Measurements from ENCODE around the gene CRYBG1.

Gene CRYBG1, protein sequence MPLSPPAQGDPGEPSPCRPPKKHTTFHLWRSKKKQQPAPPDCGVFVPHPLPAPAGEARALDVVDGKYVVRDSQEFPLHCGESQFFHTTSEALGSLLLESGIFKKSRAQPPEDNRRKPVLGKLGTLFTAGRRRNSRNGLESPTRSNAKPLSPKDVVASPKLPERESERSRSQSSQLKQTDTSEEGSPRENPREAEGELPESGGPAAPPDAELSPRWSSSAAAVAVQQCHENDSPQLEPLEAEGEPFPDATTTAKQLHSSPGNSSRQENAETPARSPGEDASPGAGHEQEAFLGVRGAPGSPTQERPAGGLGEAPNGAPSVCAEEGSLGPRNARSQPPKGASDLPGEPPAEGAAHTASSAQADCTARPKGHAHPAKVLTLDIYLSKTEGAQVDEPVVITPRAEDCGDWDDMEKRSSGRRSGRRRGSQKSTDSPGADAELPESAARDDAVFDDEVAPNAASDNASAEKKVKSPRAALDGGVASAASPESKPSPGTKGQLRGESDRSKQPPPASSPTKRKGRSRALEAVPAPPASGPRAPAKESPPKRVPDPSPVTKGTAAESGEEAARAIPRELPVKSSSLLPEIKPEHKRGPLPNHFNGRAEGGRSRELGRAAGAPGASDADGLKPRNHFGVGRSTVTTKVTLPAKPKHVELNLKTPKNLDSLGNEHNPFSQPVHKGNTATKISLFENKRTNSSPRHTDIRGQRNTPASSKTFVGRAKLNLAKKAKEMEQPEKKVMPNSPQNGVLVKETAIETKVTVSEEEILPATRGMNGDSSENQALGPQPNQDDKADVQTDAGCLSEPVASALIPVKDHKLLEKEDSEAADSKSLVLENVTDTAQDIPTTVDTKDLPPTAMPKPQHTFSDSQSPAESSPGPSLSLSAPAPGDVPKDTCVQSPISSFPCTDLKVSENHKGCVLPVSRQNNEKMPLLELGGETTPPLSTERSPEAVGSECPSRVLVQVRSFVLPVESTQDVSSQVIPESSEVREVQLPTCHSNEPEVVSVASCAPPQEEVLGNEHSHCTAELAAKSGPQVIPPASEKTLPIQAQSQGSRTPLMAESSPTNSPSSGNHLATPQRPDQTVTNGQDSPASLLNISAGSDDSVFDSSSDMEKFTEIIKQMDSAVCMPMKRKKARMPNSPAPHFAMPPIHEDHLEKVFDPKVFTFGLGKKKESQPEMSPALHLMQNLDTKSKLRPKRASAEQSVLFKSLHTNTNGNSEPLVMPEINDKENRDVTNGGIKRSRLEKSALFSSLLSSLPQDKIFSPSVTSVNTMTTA (N-terminal part only)

DNA sequence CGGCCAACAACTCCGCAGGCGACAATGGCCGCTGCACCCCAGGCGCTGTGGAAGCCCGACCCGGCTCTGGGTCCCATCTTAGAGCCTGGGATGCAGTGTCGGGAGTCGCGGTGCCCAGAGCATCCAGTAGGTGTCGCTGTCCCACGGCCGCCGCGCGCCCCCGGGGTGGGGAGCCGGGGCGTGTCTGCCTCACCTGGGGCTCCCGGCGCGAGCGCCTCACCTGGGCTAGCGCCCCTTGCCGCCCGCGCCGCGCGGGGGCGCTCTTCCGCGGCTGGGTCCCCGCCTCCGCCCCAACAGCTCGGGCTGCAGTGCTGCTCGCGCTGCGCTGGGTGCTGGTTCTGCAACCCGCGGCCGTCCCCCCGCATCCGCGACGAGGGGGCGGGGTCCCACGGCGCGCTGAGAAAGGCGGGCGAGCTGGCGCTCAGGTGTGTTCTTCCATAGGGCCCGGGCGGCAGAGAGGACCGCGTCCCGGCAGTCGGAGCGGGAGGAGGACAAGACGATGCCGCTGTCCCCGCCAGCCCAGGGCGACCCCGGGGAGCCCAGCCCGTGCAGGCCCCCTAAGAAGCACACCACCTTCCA, at the start of gene CRYBG1:
Gene CRYBG1, plus strand, starts transcription at position 308 of the 579 bp plus-strand sequence. Its CDS starts 192 bp downstream, at position 500.
- peaks cover 5% of the 10 kb centered on the region for H3K4me1 Mint-ChIP-seq
- ATAC-seq (ENCODE audit: low read depth) = peak; percentile 85
- peaks cover 21% of the 10 kb centered on the region for H3K27me3 Mint-ChIP-seq
- peak; percentile 75 to 83 for DNase-seq (ENCODE audit: low spot score in 2 of 2)
- peak within 1 kb of the TSS; percentile 90 for H3K4me3 Mint-ChIP-seq
- no peak within 1 kb of the TSS for H3K27ac Mint-ChIP-seq
- H3K9me3 Mint-ChIP-seq = no peaks in the 10 kb centered on the region
- no peaks in the 10 kb centered on the region for H3K36me3 Mint-ChIP-seq

GRCh38 chr6:106315765-106316374, 44.6 kb upstream of the CRYBG1 start:
- Mint-ChIP-seq H3K27ac (no peak overlapping the region), H3K36me3 (peaks cover 22% of the 10 kb centered on the region), H3K27me3 (no peaks in the 10 kb centered on the region), H3K4me3 (no peak overlapping the region), H3K9me3 (no peaks in the 10 kb centered on the region), H3K4me1 (peaks cover 38% of the 10 kb centered on the region)
- ATAC-seq (ENCODE audit: low read depth) (no peak), DNase-seq (ENCODE audit: low spot score in 2 of 2) (no peak)

DNA sequence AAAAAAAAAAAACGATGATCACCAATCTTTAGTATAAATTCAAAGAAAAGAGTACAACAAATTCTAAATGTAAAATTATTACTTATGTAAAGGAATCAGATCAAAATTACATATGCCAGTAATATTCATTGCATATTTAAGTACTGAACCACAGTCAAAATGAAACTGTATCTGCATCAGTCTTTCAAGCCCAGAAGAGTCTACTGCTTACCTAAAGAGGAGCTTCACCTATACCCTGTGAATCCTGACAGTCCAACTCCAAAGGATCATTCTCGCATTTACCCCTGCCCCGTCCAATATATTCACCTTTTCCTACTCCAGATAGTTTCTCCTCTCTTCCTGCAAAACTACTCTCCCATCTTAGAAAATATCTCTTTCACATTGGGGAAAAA, 44.1 kb upstream of the CRYBG1 start:
- no peaks in the 10 kb centered on the region for H3K9me3 Mint-ChIP-seq
- peaks cover 34% of the 10 kb centered on the region for H3K4me1 Mint-ChIP-seq
- no peaks in the 10 kb centered on the region for H3K27me3 Mint-ChIP-seq
- DNase-seq (ENCODE audit: low spot score in 2 of 2) (no peak), ATAC-seq (ENCODE audit: low read depth) (no peak)
- peaks cover 18% of the 10 kb centered on the region for H3K36me3 Mint-ChIP-seq
- H3K4me3 Mint-ChIP-seq = no peak overlapping the region
- no peak overlapping the region for H3K27ac Mint-ChIP-seq

GRCh38 chr6:106318061-106318460, 42.5 kb upstream of the CRYBG1 start:
- no peak overlapping the region for H3K4me3 Mint-ChIP-seq
- DNase-seq (ENCODE audit: low spot score in 2 of 2) (no peak), ATAC-seq (ENCODE audit: low read depth) (no peak)
- H3K9me3 Mint-ChIP-seq = no peaks in the 10 kb centered on the region
- H3K4me1 Mint-ChIP-seq = peaks cover 34% of the 10 kb centered on the region
- no peaks in the 10 kb centered on the region for H3K27me3 Mint-ChIP-seq
- peak overlapping the region; percentile 8 for H3K27ac Mint-ChIP-seq
- H3K36me3 Mint-ChIP-seq = peaks cover 14% of the 10 kb centered on the region

DNA sequence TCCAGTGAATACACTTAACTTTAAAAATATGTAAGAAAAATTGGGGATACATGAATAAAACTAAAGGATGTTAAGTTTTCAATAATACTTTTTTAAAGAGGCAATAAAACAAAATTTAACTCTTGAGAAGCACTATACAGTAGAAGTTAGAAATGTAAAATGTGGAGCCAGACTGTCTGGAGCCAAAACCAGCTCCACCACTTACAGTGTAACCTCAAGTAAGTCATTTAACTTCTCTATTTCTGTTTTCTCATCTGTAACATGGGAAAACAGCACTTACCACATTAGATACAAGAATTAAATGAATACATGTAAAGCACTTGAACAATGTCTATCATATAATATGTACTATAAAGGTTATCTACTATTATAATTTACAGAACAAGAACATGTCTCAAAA, 41.7 kb upstream of the CRYBG1 start:
- Mint-ChIP-seq H3K36me3 (peaks cover 13% of the 10 kb centered on the region), H3K9me3 (no peaks in the 10 kb centered on the region), H3K27ac (no peak overlapping the region), H3K27me3 (no peaks in the 10 kb centered on the region), H3K4me1 (peaks cover 35% of the 10 kb centered on the region), H3K4me3 (no peak overlapping the region)
- no peak for DNase-seq (ENCODE audit: low spot score in 2 of 2)
- no peak for ATAC-seq (ENCODE audit: low read depth)

- Mint-ChIP-seq H3K27ac (no peak overlapping the region), H3K4me3 (no peak overlapping the region), H3K4me1 (peaks cover 37% of the 10 kb centered on the region), H3K27me3 (no peaks in the 10 kb centered on the region), H3K36me3 (peaks cover 2% of the 10 kb centered on the region), H3K9me3 (no peaks in the 10 kb centered on the region)
- ATAC-seq (ENCODE audit: low read depth) = no peak
- no peak for DNase-seq (ENCODE audit: low spot score in 2 of 2)
These were observed 38.6 kb upstream of the CRYBG1 start for GRCh38 chr6:106321940-106322339.

- ATAC-seq (ENCODE audit: low read depth) (no peak), DNase-seq (ENCODE audit: low spot score in 2 of 2) (no peak)
- Mint-ChIP-seq H3K9me3 (no peaks in the 10 kb centered on the region), H3K4me3 (peak overlapping the region; percentile 100), H3K4me1 (peaks cover 29% of the 10 kb centered on the region), H3K27ac (peak overlapping the region; percentile 99), H3K36me3 (peaks cover 2% of the 10 kb centered on the region), H3K27me3 (peaks cover 9% of the 10 kb centered on the region)
These were observed 35.7 kb upstream of the CRYBG1 start for GRCh38 chr6:106324726-106325335.

DNA sequence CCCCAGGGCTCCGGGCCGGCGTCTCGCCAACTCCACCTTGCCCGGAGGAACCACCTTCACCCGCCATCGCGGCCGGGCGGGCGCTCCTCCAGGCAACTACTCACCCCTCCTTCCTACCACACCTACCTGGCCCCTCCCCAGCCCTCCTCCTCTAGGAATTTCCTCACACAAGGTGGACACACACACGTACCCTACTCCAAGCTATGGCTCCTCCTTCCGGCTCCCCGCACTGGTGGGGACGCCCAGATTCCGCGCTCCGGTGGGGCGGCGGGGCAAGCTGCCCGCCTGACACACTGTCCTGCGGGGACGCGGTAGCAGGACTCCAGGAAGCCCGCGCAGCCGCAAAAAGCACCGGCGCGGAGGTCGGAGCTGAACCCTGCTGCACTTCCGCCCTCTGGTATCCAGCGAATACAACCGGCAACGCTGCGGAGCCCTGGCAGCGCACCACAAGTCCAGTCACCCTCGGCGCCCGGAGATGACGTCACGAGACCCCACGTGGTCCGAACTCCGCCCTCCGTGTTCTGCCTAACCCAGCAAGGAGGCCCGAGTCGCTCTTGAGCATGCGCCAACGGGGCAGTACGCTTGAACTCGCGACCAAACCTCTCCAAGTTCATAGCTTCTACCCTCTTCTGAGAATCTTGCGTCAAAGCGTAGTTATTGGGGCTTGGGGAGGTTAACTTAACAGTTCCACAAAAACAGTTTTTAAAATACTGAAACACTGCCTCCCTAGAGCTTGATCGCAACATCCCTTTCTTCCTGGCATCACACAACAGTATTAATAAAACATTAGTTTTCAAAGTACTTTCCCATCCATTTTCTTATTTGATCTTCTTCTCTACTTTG, 35.0 kb upstream of the CRYBG1 start, which contains the start of gene ATG5:
Gene ATG5, minus strand, starts transcription at position 425 of the 843 bp plus-strand sequence. CDS start 9,552 bp downstream, outside the sequence.
- peaks cover 25% of the 10 kb centered on the region for H3K4me1 Mint-ChIP-seq
- peaks cover 11% of the 10 kb centered on the region for H3K27me3 Mint-ChIP-seq
- H3K36me3 Mint-ChIP-seq = peaks cover 2% of the 10 kb centered on the region
- peak; percentile 99 for DNase-seq (ENCODE audit: low spot score in 2 of 2)
- ATAC-seq (ENCODE audit: low read depth) = peak; percentile 92
- peak within 1 kb of the TSS; percentile 100 for H3K4me3 Mint-ChIP-seq
- H3K27ac Mint-ChIP-seq = peak within 1 kb of the TSS; percentile 99
- no peaks in the 10 kb centered on the region for H3K9me3 Mint-ChIP-seq

DNA sequence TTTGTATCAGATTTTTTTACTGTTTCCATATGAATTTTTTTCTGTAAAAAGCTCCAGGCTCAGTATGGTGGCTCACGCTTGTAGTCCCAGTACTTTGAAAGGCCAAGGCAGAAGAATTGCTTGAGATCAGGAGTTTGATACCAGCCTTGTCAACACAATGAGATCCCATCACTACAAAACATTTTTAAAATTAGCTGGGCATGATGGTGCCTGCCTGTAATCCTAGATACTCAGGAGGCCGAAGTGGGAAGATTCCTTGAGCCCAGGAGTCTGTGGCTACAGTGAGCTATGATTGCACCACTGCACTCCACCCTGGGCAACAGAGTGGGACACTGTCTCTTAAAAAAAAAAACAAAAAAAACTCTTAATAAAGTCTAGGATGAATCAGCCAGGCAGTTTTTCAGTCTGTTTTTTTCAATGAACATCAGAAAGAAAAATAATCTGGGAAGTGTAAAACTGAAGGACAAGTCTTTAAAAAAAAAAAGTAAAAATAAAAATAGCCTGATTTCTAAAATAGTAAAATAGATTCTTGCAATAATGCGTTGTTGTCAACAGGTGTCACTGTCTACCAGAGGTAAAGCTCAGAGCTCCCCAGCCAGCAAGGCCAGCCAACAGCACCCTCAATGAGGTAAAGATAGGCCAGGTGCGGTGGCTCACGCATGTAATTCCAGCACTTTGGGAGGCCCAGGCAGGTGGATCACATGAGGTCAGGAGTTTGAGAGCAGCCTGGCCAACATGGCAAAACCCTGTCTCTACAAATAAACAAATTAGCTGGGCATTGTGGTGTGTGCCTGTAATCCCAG, 25.7 kb upstream of the CRYBG1 start:
- Mint-ChIP-seq H3K27ac (no peak overlapping the region), H3K4me3 (no peak overlapping the region), H3K9me3 (no peaks in the 10 kb centered on the region), H3K27me3 (peaks cover 10% of the 10 kb centered on the region), H3K36me3 (no peaks in the 10 kb centered on the region), H3K4me1 (peaks cover 5% of the 10 kb centered on the region)
- peak; percentile 84 for ATAC-seq (ENCODE audit: low read depth)
- peak; percentile 33 to 41 for DNase-seq (ENCODE audit: low spot score in 2 of 2)

- Mint-ChIP-seq H3K4me1 (peaks cover 5% of the 10 kb centered on the region), H3K4me3 (peak overlapping the region; percentile 59), H3K27ac (no peak overlapping the region)
These were observed 21.0 kb upstream of the CRYBG1 start for GRCh38 chr6:106339334-106340029.

GRCh38 chr6:106347219-106347618, 13.3 kb upstream of the CRYBG1 start:
- H3K36me3 Mint-ChIP-seq = peaks cover 3% of the 10 kb centered on the region
- no peak overlapping the region for H3K27ac Mint-ChIP-seq
- peaks cover 7% of the 10 kb centered on the region for H3K27me3 Mint-ChIP-seq

More at GRCh38 chr6:106339334-106340029, 21.0 kb upstream of the CRYBG1 start:
- peaks cover 8% of the 10 kb centered on the region for H3K27me3 Mint-ChIP-seq
- no peaks in the 10 kb centered on the region for H3K9me3 Mint-ChIP-seq
- peak in 1 of 2 donors; percentile 38 for DNase-seq (ENCODE audit: low spot score in 2 of 2)
- ATAC-seq (ENCODE audit: low read depth) = peak; percentile 80
- H3K36me3 Mint-ChIP-seq = no peaks in the 10 kb centered on the region

More at GRCh38 chr6:106347219-106347618, 13.3 kb upstream of the CRYBG1 start:
- DNase-seq (ENCODE audit: low spot score in 2 of 2) (no peak), ATAC-seq (ENCODE audit: low read depth) (no peak)
- H3K9me3 Mint-ChIP-seq = peaks cover 2% of the 10 kb centered on the region
- no peak overlapping the region for H3K4me3 Mint-ChIP-seq
- no peaks in the 10 kb centered on the region for H3K4me1 Mint-ChIP-seq
